Measurements from ENCODE around the gene CCDC85C. TPM values are rescaled to one million over a fixed set of nuclear protein-coding genes. Genes with fewer than 3 reads are reported as not detected.
A peak's percentile ranks its signal among the peaks of the same experiment; 100 is the strongest.

CCDC85C gene
- total and polyA plus RNA-seq, 2 of the 4 experiments (the other 2 are of a cell fraction), result 16.0 to 19.0 TPM

GRCh38 chr14:99644723-99645544 is 40.9 kb upstream of the CCDC85C start, which contains the start of gene HHIPL1:
Gene HHIPL1, plus strand, starts transcription at chr14:99645129. Its CDS starts 79 bp downstream, at chr14:99645208.
- H3K18ac ChIP-seq (ENCODE audit: low read depth, low read length), result no peak within 1 kb of the TSS
- DNase-seq (peak; percentile 17), ATAC-seq (ENCODE audit: low read depth) (peak; percentile 79)
- no peak within 1 kb of the TSS for H3K14ac ChIP-seq (replicated peaks; ENCODE audit: low read depth, low read length)
- H4K20me1 ChIP-seq (ENCODE audit: insufficient read depth, low read length), result no peaks in the 10 kb centered on the region
- no peak within 1 kb of the TSS; the same call in 1 of the 2 replicates for H3K27ac ChIP-seq (ENCODE audit: insufficient read depth, low read length)
- H3K4me2 ChIP-seq (ENCODE audit: low read depth, low read length), result peak within 1 kb of the TSS; percentile 28
- peak within 1 kb of the TSS in 1 of 2 experiments; percentile 54; a peak in 3 of 4 replicates for H4K8ac ChIP-seq (ENCODE audit: low read depth in 2 of 2, low read length in 2 of 2)
- no TSS peak for BruUV-seq (replicated peaks)
- peak within 1 kb of the TSS; percentile 32; the same call in 1 of the 2 replicates for H2BK120ac ChIP-seq (ENCODE audit: low read depth, low read length)
- TF ChIP-seq MAFK (IDR thresholded peaks at IDR 0.05; ENCODE audit: low read depth, low read length) (no peak), SMC3 (IDR thresholded peaks at IDR 0.05; ENCODE audit: low read depth, low read length) (no peak), CTCF (conservative IDR thresholded peaks at IDR 0.05; ENCODE audit: low read depth, low read length) (no peak), RCOR1 (IDR thresholded peaks at IDR 0.05; ENCODE audit: insufficient replicate concordance, low read length) (no peak), RFX5 (IDR thresholded peaks at IDR 0.05; ENCODE audit: low read depth, low read length) (no peak), ELK1 (IDR thresholded peaks at IDR 0.05; ENCODE audit: borderline replicate concordance, low read depth, low read length) (no peak)
- no peak within 1 kb of the TSS for H4K91ac ChIP-seq (ENCODE audit: insufficient read depth, low read depth, low read length)
- H2AFZ ChIP-seq (replicated peaks; ENCODE audit: low read length, poor library complexity), result peak within 1 kb of the TSS; percentile 94
- no peak within 1 kb of the TSS; the same call in none of the 2 replicates for H3K4ac ChIP-seq (ENCODE audit: low read depth, low read length)
- no peak within 1 kb of the TSS for H3K56ac ChIP-seq (ENCODE audit: extremely low read depth, insufficient read depth, low read length)
- H3K4me3 ChIP-seq (ENCODE audit: insufficient read depth, low read depth, low read length), result peak within 1 kb of the TSS; percentile 47
- peak within 1 kb of the TSS; percentile 87 for H4K5ac ChIP-seq (ENCODE audit: low read depth, low read length)
- H3K79me1 ChIP-seq (ENCODE audit: low read depth in 1 of 2, low read length in 2 of 2), result no peaks in the 10 kb centered on the region
- H3K27me3 ChIP-seq (ENCODE audit: control insufficient read depth, insufficient read depth, low read length), result peaks cover 4% of the 10 kb centered on the region; the same call in 1 of the 2 replicates
- H2BK5ac ChIP-seq (ENCODE audit: low read depth, low read length, poor library complexity, severe bottlenecking), result no peak within 1 kb of the TSS
- no peak within 1 kb of the TSS for H2BK20ac ChIP-seq (ENCODE audit: low read depth, low read length)
- in situ Hi-C loops (cut with MboI; ENCODE audit: low sequenced_read_pairs), result no loop called here
- peaks cover 5% of the 10 kb centered on the region; the same call in 1 of the 2 replicates for H3K9me1 ChIP-seq (ENCODE audit: insufficient read depth, low read length)
- intact Hi-C loops (cut with micrococcal nuclease), result no loop called here
- no peak within 1 kb of the TSS for H2BK15ac ChIP-seq (ENCODE audit: low read depth, low read length)
- H3K36me3 ChIP-seq (ENCODE audit: control insufficient read depth, insufficient read depth, low read length), result no peaks in the 10 kb centered on the region
- 0 out of 2 replicates have a peak within 1 kb of the TSS, but pooled peaks have one; percentile 19 for H3K9ac ChIP-seq (ENCODE audit: low read depth, low read length)
- ChIA-PET POLR2A (ENCODE audit: unreplicated experiment) (no interaction called here), CTCF (no interaction called here)
- dilution Hi-C loops (cut with HindIII; ENCODE audit: low sequenced_read_pairs, unreplicated experiment), result no loop called here
- peak within 1 kb of the TSS; percentile 76 for H2AK9ac ChIP-seq (replicated peaks; ENCODE audit: low read depth, low read length, poor library complexity)
- 8% methylated on average over 62 of the region's 91 CpGs; no CpG with 5 or more reads in 1 of the 2 experiments for WGBS, 2 experiments (ENCODE audit: extremely low coverage in 2 of 2, insufficient read length in 1 of 2)
- no peak within 1 kb of the TSS for H2AK5ac ChIP-seq (ENCODE audit: low read depth, low read length)
- peaks cover 4% of the 10 kb centered on the region; the same call in 1 of the 2 replicates for H3K4me1 ChIP-seq (ENCODE audit: control insufficient read depth, insufficient read depth, low read length)
- no peak within 1 kb of the TSS; the same call in 1 of the 2 replicates for H3K23ac ChIP-seq (ENCODE audit: low read depth, low read length)
- H3K9me3 ChIP-seq (ENCODE audit: control insufficient read depth, insufficient read depth, low read length), result no peaks in the 10 kb centered on the region
